Measurements from ENCODE around the gene NF2. TPM values are rescaled to one million over a fixed set of nuclear protein-coding genes. Genes with fewer than 3 reads are reported as not detected.
A peak's percentile ranks its signal among the peaks of the same experiment; 100 is the strongest.

The NF2 gene
- total and polyA plus RNA-seq, 2 of the 8 experiments (the other 6 are each of a cell fraction or from before 2014, with no cell fraction given), result 17.6 to 53.6 TPM

GRCh38 chr22:29689880-29690213, 86.4 kb downstream of the NF2 start:
- no peak overlapping the region for H3K18ac ChIP-seq (ENCODE audit: extremely low read depth, low read length)
- H3K4me1 ChIP-seq (replicated peaks in 1 of 4; ENCODE audit: control insufficient read depth in 3 of 4, insufficient read depth in 4 of 4, low read length in 3 of 4), result peaks cover 12 to 41% (median 28%) of the 10 kb centered on the region in 4 experiments
- H4K5ac ChIP-seq (ENCODE audit: insufficient read length, low read depth, low read length), result no peak overlapping the region
- no peaks in the 10 kb centered on the region for H3K23me2 ChIP-seq (ENCODE audit: low read depth, low read length)
- H2BK5ac ChIP-seq (ENCODE audit: low read depth, low read length), result peak overlapping the region; percentile 36; the same call in 1 of the 2 replicates
- CTCF ChIA-PET (ENCODE audit: partially characterized antibody), result interaction anchor here (0.7 to 6.5 kb wide), 41 partner anchors 8 to 544 kb away, joined by 3 to 60 read pairs (median 4); partner anchors contain the start of gene HORMAD2
- WGBS, 2 experiments (ENCODE audit: extremely low coverage in 1 of 2, insufficient coverage in 1 of 2, insufficient read length in 1 of 2, insufficient replicate concordance in 2 of 2, low coverage in 1 of 2, low lambda C conversion rate in 2 of 2, missing lambda C conversion rate in 1 of 2), result 32% methylated on average over 8 of the region's 8 CpGs; no CpG with 5 or more reads in 1 of the 2 experiments
- H2BK20ac ChIP-seq (ENCODE audit: low read length), result 0 out of 2 replicates have a peak overlapping the region, but pooled peaks have one; percentile 93
- DNase-seq (ENCODE audit: low read depth in 1 of 2, low spot score in 2 of 2) (peak; percentile 41 to 86), FAIRE-seq (peak; percentile 89)
- H3K79me1 ChIP-seq (ENCODE audit: low read depth, low read length), result no peaks in the 10 kb centered on the region; the same call in 1 of the 2 replicates
- H3K27me3 ChIP-seq (replicated peaks in 1 of 4; ENCODE audit: control insufficient read depth in 3 of 4, extremely low read depth in 1 of 4, insufficient read depth in 3 of 4, low read length in 3 of 4), result no peaks in the 10 kb centered on the region
- H4K8ac ChIP-seq (ENCODE audit: extremely low read depth, insufficient read depth, low read length), result no peak overlapping the region
- no peak overlapping the region for H3K23ac ChIP-seq (ENCODE audit: insufficient read length)
- no peaks in the 10 kb centered on the region for H3K79me2 ChIP-seq (ENCODE audit: control insufficient read depth in 1 of 2, insufficient read depth in 2 of 2, low read length in 2 of 2)
- H2BK120ac ChIP-seq (replicated peaks; ENCODE audit: low read depth, low read length), result no peak overlapping the region
- peaks cover 0 to 3% of the 10 kb centered on the region in 2 experiments for H4K20me1 ChIP-seq (replicated peaks in 1 of 2; ENCODE audit: control insufficient read depth in 1 of 2, insufficient read depth in 2 of 2, low read length in 2 of 2)
- H2BK15ac ChIP-seq (ENCODE audit: low read length), result no peak overlapping the region
- H3K14ac ChIP-seq (ENCODE audit: insufficient read length), result no peak overlapping the region
- H3K27ac ChIP-seq (ENCODE audit: low read depth, low read length), result no peak overlapping the region
- peak overlapping the region in 1 of 2 experiments; percentile 47; a peak in 2 of 4 replicates for H3K4me2 ChIP-seq (ENCODE audit: insufficient read depth in 1 of 2, low read depth in 2 of 2, low read length in 2 of 2)
- H3K9ac ChIP-seq (replicated peaks in 1 of 4; ENCODE audit: extremely low read depth in 1 of 4, low read depth in 3 of 4, low read length in 3 of 4), result no peak overlapping the region
- no peak overlapping the region for H4K91ac ChIP-seq (replicated peaks; ENCODE audit: insufficient read length, low read length)
- no peak overlapping the region for H2BK12ac ChIP-seq (ENCODE audit: low read depth, low read length)
- no peak overlapping the region for H3K4ac ChIP-seq (replicated peaks; ENCODE audit: insufficient read length, low read depth, low read length)
- no peaks in the 10 kb centered on the region for H3K36me3 ChIP-seq (ENCODE audit: control insufficient read depth in 2 of 4, insufficient read depth in 4 of 4, low read length in 3 of 4)
- H3K56ac ChIP-seq (replicated peaks; ENCODE audit: insufficient read length, low read depth, low read length), result no peak overlapping the region
- no peak overlapping the region for H2AK5ac ChIP-seq (ENCODE audit: low read depth, low read length)
- POLR2A ChIA-PET (ENCODE audit: partially characterized antibody), result interaction anchor here (1.0 to 2.5 kb wide), 4 partner anchors 11 to 96 kb away, joined by 3 to 6 read pairs (median 4); partner anchors contain the start of genes UQCR10 and ZMAT5
- no peaks in the 10 kb centered on the region for H3K9me3 ChIP-seq (ENCODE audit: insufficient read depth in 2 of 2, low read depth in 1 of 2, low read length in 1 of 2)
- no peak overlapping the region for H2AFZ ChIP-seq (ENCODE audit: low read length)
- no peak overlapping the region for H3K4me3 ChIP-seq (ENCODE audit: extremely low read depth in 1 of 4, insufficient read depth in 2 of 4, low read depth in 3 of 4, low read length in 4 of 4)
- TF ChIP-seq BRCA1 (IDR thresholded peaks at IDR 0.05; ENCODE audit: low read depth, low read length) (no peak), CBX8 (IDR thresholded peaks at IDR 0.05; ENCODE audit: borderline replicate concordance, low read depth, low read length) (no peak), SIRT6 (IDR thresholded peaks at IDR 0.05; ENCODE audit: low read length) (no peak), FOSL1 (IDR thresholded peaks at IDR 0.05; ENCODE audit: insufficient read depth, low read depth, low read length) (no peak), POLR2AphosphoS5 (IDR thresholded peaks at IDR 0.05; ENCODE audit: low read depth, low read length) (no peak), TAF7 (optimal IDR thresholded peaks at IDR 0.05; ENCODE audit: borderline replicate concordance, low read depth, low read length) (no peak), RFX5 (IDR thresholded peaks at IDR 0.05; ENCODE audit: borderline replicate concordance, low read depth, low read length) (no peak), BACH1 (IDR thresholded peaks at IDR 0.05; ENCODE audit: low read length) (no peak), NANOG (IDR thresholded peaks at IDR 0.05; ENCODE audit: insufficient read depth, low read depth, low read length, poor library complexity, severe bottlenecking) (no peak), EZH2 (IDR thresholded peaks at IDR 0.05; ENCODE audit: low read depth, low read length, severe bottlenecking) (no peak), SAP30 (IDR thresholded peaks at IDR 0.05; ENCODE audit: insufficient read depth, insufficient replicate concordance, low read length) (no peak), USF2 (IDR thresholded peaks at IDR 0.05; ENCODE audit: low read length) (no peak)
